HT-29 (cell line): Measurements from ENCODE around the gene STK39. TPM values are rescaled to one million over a fixed set of nuclear protein-coding genes. Genes with fewer than 3 reads are reported as not detected.
A peak's percentile ranks its signal among the peaks of the same experiment; 100 is the strongest.

Experiments
- DNase-seq: peaks from one replicate; pipeline ENCODE4 v3.0.0-alpha.2; 2015; ENCODE audit warnings: low spot score
- small RNA-seq: library from RNA; depleted of rRNA; stranded (forward); fragments of <200 nt; gene quantifications from one replicate; pipeline ENCODE3, GENCODE V24; 2014
- total RNA-seq: library from RNA; depleted of rRNA; stranded (reverse); fragments of >200 nt; shearing (Covaris generic); gene quantifications from 2 replicates; pipeline ENCODE4 v1.2.3, GENCODE V29; 2014; rRNA removed

The STK39 gene
- total RNA-seq, 1 experiment from 2014 or later = 37.8 TPM

GRCh38 chr2:167935803-167936110, 311.6 kb downstream of the STK39 start:
- DNase-seq = no peak

- no peak for DNase-seq
These were observed 314.1 kb downstream of the STK39 start for GRCh38 chr2:167933097-167933814.

- DNase-seq = no peak
These were observed 315.2 kb downstream of the STK39 start for GRCh38 chr2:167932123-167932693.

GRCh38 chr2:167929484-167929883, 317.9 kb downstream of the STK39 start:
- no peak for DNase-seq

- no peak for DNase-seq
These were observed 319.0 kb downstream of the STK39 start for GRCh38 chr2:167928434-167928833.

DNA sequence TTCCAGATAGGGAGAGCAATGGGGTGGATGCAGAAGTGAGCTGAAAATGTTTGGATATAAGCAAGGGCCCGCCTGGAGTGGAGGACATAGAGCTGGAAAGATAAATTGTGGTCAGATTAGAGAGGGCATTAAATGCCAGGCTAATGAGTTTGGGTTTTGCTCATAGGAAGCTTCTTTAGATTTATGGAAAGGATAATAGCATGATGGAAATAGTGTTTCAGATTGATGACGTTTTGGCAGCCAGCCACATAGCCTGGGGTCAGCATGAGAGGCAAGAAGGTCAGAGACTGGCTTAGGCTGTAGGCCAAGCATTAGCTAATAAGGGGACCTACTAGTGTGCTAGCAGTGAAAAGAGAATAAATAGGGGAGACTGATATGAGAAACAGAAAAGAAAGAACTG, 321.6 kb downstream of the STK39 start:
- no peak for DNase-seq

DNA sequence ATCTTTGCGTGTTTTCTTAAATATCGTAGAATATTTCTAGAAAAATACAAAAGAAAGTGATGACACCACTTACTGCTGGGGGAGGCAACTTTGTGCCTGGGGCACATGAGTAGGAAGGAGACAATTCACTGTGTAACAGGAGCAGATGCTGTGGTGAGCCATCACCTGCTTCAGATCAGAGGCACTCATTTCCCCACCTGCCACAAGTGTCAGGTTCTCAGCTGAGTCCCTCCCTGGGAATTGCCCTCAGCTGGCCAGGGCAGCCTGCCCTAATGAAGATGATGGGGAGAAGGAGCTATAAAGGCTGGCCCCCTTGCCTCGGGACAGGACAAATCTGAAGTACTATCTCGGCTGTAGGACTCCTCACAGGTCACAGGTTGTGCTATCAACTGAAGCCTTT, 322.8 kb downstream of the STK39 start:
- DNase-seq = no peak

- no peak for DNase-seq
These were observed 330.6 kb downstream of the STK39 start for GRCh38 chr2:167916756-167917155.

GRCh38 chr2:167914969-167915368, 332.4 kb downstream of the STK39 start:
- DNase-seq = no peak

DNA sequence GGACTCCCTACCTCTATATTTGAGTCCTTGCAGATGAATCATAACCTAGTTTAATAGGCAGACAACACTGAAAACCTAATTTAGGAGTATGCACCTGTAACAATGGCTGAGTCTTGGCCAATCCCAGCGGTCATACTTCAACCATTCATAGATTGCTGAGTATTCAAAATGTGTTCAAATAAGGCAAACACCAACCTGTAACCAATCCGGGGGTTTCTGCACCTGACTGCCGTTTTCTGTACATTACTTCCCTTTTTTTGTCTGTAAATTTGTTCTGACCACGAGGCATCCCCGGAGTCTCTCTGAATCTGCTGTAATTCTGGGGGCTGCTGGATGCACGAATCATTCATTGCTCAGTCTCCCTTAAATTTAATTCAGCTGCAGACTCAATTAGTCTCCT, 338.6 kb downstream of the STK39 start:
- DNase-seq = no peak

DNA sequence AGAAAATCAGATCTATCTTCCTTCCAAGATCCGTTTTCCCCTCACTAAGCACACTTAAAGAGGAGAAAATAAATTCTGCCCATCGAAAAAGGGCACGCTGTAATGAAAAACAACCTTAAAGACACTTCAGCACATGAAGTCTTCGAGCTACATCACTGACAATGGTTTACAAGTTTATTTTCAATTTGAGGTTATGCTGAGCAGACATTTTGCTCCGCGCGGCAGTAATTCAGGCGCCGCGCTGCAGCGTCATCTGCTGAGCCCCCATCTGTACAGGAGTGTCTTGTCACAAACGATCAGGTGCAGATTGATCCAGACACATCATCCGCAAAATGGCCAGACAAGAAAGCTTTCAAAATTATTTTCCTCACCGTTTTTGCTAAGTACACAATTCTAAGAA, 341.7 kb downstream of the STK39 start:
- DNase-seq = no peak

Small RNA genes lying within 50 kb of the gene (small RNA-seq; reads per million reads assigned to genes)
- gene AC067940.1 = 4.9 reads per million, percentile 82 among the genes with 10 or more reads in this experiment

Other genes starting within 250 kb of the STK39 start
- gene CERS6, start 208.7 kb upstream of the STK39 start, total RNA-seq = 28.0 and 32.0 TPM in 2 replicates